WTC11 (cell line): ENCODE data around the gene PLIN1.

Experiments used
- CTCF ChIP-seq: fragments of 200-600 bp; IDR thresholded peaks from 2 replicates; pipeline ENCODE4 v1.8.0; 2022; ENCODE audit warnings: antibody characterized with exemption
- E2F1 ChIP-seq: sonication (generic); formaldehyde crosslinking; IDR thresholded peaks from 2 replicates; pipeline ENCODE4 v1.8.0; 2022; ENCODE audit warnings: mild to moderate bottlenecking, missing genetic modification reagents
- ETV6 ChIP-seq: sonication (generic); formaldehyde crosslinking; IDR thresholded peaks from 2 replicates; pipeline ENCODE4 v1.8.1; 2022; ENCODE audit warnings: mild to moderate bottlenecking, missing genetic modification reagents
- NR1H2 ChIP-seq: sonication (generic); formaldehyde crosslinking; IDR thresholded peaks from 2 replicates; pipeline ENCODE4 v1.9.0; 2021; ENCODE audit warnings: mild to moderate bottlenecking, moderate library complexity, missing genetic modification reagents
- TP53 ChIP-seq: sonication (generic); formaldehyde crosslinking; IDR thresholded peaks from 2 replicates; pipeline ENCODE4 v1.8.1; 2023; ENCODE audit warnings: mild to moderate bottlenecking, missing genetic modification reagents
- USF1 ChIP-seq: sonication (generic); formaldehyde crosslinking; IDR thresholded peaks from 2 replicates; pipeline ENCODE4 v1.8.0; 2022; ENCODE audit warnings: mild to moderate bottlenecking, missing genetic modification reagents
- ZNF121 ChIP-seq: sonication (generic); formaldehyde crosslinking; IDR thresholded peaks from 2 replicates; pipeline ENCODE4 v1.8.0; 2023; ENCODE audit warnings: missing genetic modification reagents
- ZNF317 ChIP-seq: sonication (generic); formaldehyde crosslinking; IDR thresholded peaks from 2 replicates; pipeline ENCODE4 v1.8.1; 2023; ENCODE audit warnings: low read depth, mild to moderate bottlenecking, moderate library complexity, missing genetic modification reagents, borderline replicate concordance
- TF ChIP-seq, protein P1 (sequence below): sonication (generic); formaldehyde crosslinking; IDR thresholded peaks from 2 replicates; pipeline ENCODE4 v1.8.0; 2022; ENCODE audit warnings: mild to moderate bottlenecking, missing genetic modification reagents
- TF ChIP-seq, protein P2 (sequence below): sonication (generic); formaldehyde crosslinking; IDR thresholded peaks from 2 replicates; pipeline ENCODE4 v1.8.1; 2022; ENCODE audit warnings: low read depth, missing genetic modification reagents, borderline replicate concordance
- TF ChIP-seq, protein P3 (sequence below): sonication (generic); formaldehyde crosslinking; IDR thresholded peaks from 2 replicates; pipeline ENCODE4 v1.8.1; 2022; ENCODE audit warnings: low read depth, mild to moderate bottlenecking, moderate library complexity, missing genetic modification reagents, borderline replicate concordance

DNA sequence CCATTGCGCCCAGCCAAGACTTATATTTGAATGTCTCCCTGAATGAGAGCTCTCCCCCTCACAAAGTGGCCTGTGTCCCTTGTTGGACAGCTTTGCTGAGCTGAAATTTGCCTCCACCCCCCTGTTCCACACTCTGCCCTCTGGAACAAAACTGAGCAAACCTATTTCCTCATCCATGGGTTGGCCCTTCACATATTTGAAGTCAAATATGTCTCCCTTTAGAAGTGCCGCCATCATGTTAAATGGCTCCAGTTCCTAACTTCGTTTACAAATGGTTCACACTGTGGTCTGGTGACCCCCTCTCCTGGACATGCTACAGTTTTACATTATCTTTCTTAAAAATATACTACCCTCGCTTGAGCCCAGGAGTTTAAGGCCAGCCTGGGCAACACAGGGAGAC lies 4.6 kb downstream of the PLIN1 start:
- TF ChIP-seq, protein P1, sequence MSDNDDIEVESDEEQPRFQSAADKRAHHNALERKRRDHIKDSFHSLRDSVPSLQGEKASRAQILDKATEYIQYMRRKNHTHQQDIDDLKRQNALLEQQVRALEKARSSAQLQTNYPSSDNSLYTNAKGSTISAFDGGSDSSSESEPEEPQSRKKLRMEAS (CRISPR knock-in tag) = no peak
- TF ChIP-seq NR1H2 (CRISPR knock-in tag) = no peak
- TF ChIP-seq CTCF = no peak
- TF ChIP-seq USF1 = no peak
- TF ChIP-seq, protein P2, sequence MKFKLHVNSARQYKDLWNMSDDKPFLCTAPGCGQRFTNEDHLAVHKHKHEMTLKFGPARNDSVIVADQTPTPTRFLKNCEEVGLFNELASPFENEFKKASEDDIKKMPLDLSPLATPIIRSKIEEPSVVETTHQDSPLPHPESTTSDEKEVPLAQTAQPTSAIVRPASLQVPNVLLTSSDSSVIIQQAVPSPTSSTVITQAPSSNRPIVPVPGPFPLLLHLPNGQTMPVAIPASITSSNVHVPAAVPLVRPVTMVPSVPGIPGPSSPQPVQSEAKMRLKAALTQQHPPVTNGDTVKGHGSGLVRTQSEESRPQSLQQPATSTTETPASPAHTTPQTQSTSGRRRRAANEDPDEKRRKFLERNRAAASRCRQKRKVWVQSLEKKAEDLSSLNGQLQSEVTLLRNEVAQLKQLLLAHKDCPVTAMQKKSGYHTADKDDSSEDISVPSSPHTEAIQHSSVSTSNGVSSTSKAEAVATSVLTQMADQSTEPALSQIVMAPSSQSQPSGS (CRISPR knock-in tag) = no peak
- TF ChIP-seq TP53 (CRISPR knock-in tag) = no peak
- no peak for TF ChIP-seq E2F1 (CRISPR knock-in tag)
- TF ChIP-seq, protein P3, sequence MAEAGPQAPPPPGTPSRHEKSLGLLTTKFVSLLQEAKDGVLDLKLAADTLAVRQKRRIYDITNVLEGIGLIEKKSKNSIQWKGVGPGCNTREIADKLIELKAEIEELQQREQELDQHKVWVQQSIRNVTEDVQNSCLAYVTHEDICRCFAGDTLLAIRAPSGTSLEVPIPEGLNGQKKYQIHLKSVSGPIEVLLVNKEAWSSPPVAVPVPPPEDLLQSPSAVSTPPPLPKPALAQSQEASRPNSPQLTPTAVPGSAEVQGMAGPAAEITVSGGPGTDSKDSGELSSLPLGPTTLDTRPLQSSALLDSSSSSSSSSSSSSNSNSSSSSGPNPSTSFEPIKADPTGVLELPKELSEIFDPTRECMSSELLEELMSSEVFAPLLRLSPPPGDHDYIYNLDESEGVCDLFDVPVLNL (CRISPR knock-in tag) = no peak
- no peak for TF ChIP-seq ZNF317
- no peak for TF ChIP-seq ZNF121 (CRISPR knock-in tag)
- no peak for TF ChIP-seq ETV6 (CRISPR knock-in tag)
